ENCODE data around the gene AATF. TPM values are rescaled to one million over a fixed set of nuclear protein-coding genes. Genes with fewer than 3 reads are reported as not detected.

The AATF gene
- total and polyA plus RNA-seq, 9 donors = 28.5 to 73.6 (median 42.5) TPM

DNA sequence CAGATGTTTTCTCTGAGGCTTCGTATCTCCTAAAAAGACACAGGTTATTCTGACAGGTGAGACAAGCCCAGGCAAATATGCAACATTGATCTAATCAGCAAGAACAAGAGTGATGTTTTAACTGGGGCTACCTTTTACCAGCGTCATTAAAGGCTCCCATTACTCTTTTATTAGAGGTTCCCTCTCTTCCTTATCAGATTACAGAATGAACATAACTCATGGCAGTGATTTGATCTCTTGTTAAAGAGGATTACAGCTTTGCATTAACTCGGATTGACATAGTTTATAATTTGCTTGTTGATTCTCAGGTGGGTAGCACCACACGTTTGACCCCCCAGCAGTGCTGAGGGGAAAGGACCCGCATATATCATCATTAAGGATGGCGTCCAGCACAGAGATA lies 90.5 kb downstream of the AATF start:
- 73 to 75% (median 73%) methylated on average over 6 of the region's 6 CpGs for WGBS, 3 donors
- intact Hi-C loops (cut with DNase I) = no loop called here
- no peaks in the 10 kb centered on the region for H3K4me1 ChIP-seq (ENCODE audit: insufficient read depth)
- no peaks in the 10 kb centered on the region for H3K36me3 ChIP-seq
- no peak overlapping the region for H3K27ac ChIP-seq
- no peaks in the 10 kb centered on the region for H3K27me3 ChIP-seq
- TF ChIP-seq CTCF (IDR thresholded peaks at IDR 0.05) = no peak
- TF ChIP-seq EP300 (IDR thresholded peaks at IDR 0.05) = no peak
- TF ChIP-seq POLR2A (IDR thresholded peaks at IDR 0.05) = no peak
- H3K9me3 ChIP-seq = no peaks in the 10 kb centered on the region
- no peak for DNase-seq
- H3K4me3 ChIP-seq = no peak overlapping the region

DNA sequence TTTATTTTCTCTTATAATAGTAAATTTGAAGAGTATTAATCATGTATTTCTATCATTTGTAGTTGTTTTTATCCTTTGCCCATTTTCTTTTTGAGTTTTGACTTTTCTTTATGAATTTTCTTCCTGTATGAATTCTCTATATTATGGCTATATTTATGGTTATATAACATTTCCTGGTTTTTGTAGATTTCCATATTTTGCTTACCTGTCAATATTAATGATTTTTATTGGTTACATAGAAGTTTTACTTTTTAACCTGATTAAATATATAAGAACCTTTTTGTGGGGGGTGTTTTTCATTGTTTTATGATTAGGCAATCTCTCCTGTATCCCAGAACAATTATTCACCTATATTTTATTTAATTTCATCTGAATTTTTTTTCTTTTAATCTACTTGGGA lies 93.2 kb downstream of the AATF start:
- DNase-seq = no peak
- Histone ChIP-seq H3K36me3 (no peaks in the 10 kb centered on the region), H3K27me3 (no peaks in the 10 kb centered on the region), H3K27ac (no peak overlapping the region), H3K9me3 (no peaks in the 10 kb centered on the region), H3K4me1 (ENCODE audit: insufficient read depth) (no peaks in the 10 kb centered on the region), H3K4me3 (no peak overlapping the region)
- intact Hi-C loops (cut with DNase I) = no loop called here
- TF ChIP-seq POLR2A (IDR thresholded peaks at IDR 0.05) (no peak), CTCF (IDR thresholded peaks at IDR 0.05) (no peak), EP300 (IDR thresholded peaks at IDR 0.05) (no peak)

GRCh38 chr17:37043201-37043600 lies 94.4 kb downstream of the AATF start:
- WGBS, 3 donors = 82 to 89% (median 84%) methylated on average over 3 of the region's 3 CpGs

DNA sequence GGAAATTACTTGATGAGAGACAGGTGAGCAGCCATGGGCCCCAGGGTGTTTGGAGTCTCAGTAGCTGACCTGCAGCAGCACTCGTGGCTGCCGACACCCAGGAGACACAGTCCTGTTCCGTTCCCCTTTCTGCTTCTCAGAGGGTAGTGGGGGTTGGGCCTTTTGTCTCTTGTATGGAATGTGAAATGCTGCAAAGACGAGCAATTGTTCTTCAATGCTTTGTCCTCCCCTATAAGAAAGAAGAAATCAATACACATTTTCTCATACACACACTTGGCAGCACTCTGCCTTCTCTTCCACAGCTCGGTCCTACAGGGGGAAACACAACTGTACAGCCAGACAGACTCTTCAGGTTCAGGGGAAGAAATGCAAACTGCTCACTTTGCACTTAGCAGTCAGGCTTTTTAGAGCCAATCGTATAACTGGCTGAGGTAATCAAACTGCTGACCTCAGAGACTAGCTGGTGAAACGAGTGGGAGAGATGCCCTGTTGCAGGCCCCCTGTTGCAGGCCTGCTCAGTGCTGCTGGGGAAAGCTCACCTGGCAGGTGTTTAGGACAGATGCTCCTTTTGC lies 96.7 kb downstream of the AATF start:
- H3K27ac ChIP-seq = no peak overlapping the region
- H3K27me3 ChIP-seq = no peaks in the 10 kb centered on the region
- no peak for TF ChIP-seq EP300 (IDR thresholded peaks at IDR 0.05)
- TF ChIP-seq CTCF (IDR thresholded peaks at IDR 0.05) = no peak
- TF ChIP-seq POLR2A (IDR thresholded peaks at IDR 0.05) = no peak
- 83 to 86% (median 85%) methylated on average over 7 of the region's 7 CpGs for WGBS, 3 donors
- DNase-seq = no peak
- no peaks in the 10 kb centered on the region for H3K36me3 ChIP-seq
- intact Hi-C loops (cut with DNase I) = loop anchor here in 3 of 4 donors (5.0 kb wide), 2 partner anchors 413 to 418 kb away; no protein-coding TSS in a partner anchor
- H3K4me3 ChIP-seq = no peak overlapping the region
- no peaks in the 10 kb centered on the region for H3K9me3 ChIP-seq
- H3K4me1 ChIP-seq (ENCODE audit: insufficient read depth) = no peaks in the 10 kb centered on the region

More at GRCh38 chr17:37043201-37043600, 94.4 kb downstream of the AATF start:
- H3K9me3 ChIP-seq = no peaks in the 10 kb centered on the region
- intact Hi-C loops (cut with DNase I) = no loop called here
- H3K27me3 ChIP-seq = no peaks in the 10 kb centered on the region
- H3K27ac ChIP-seq = no peak overlapping the region
- H3K4me3 ChIP-seq = no peak overlapping the region
- no peak for TF ChIP-seq POLR2A (IDR thresholded peaks at IDR 0.05)
- no peak for TF ChIP-seq EP300 (IDR thresholded peaks at IDR 0.05)
- TF ChIP-seq CTCF (IDR thresholded peaks at IDR 0.05) = no peak
- no peaks in the 10 kb centered on the region for H3K4me1 ChIP-seq (ENCODE audit: insufficient read depth)
- no peak for DNase-seq
- no peaks in the 10 kb centered on the region for H3K36me3 ChIP-seq

Data from ovary (tissue), 9 donors.